PC-9 (cell line): ENCODE results near the gene CCNA2. TPM values are rescaled to one million over a fixed set of nuclear protein-coding genes. Genes with fewer than 3 reads are reported as not detected.

Source experiments
- BruUV-seq: library from RNA; stranded (reverse); fragments of 400-500 nt; replicated peaks from 2 replicates; lab custom pipeline; 2021; lab: Mats Ljungman, UMichigan
- CTCF ChIA-PET: fragments of 300-600 bp; sonication (Branson Sonifier 250); formaldehyde crosslinking; loops from one replicate; lab custom pipeline; 2022; ENCODE audit warnings: antibody characterized with exemption; lab: Charles Lee
- POLR2A ChIA-PET: fragments of 300-600 bp; sonication (Branson Sonifier 250); formaldehyde crosslinking; loops from one replicate; lab custom pipeline; 2022; ENCODE audit warnings: antibody characterized with exemption; ENCODE audit not compliant: unreplicated experiment; lab: Charles Lee
- DNase-seq, 2 experiments: peaks; one replicate each; pipeline versions ENCODE4 v3.0.0 to v3.0.0-alpha.2; 2015 to 2022; ENCODE audit warnings: mixed read lengths in 1 of 2
- H2AFZ ChIP-seq: fragments of 200-600 bp; sonication (generic); 2 replicates; pipeline ENCODE4 v1.8.1; 2017; ENCODE audit warnings: antibody characterized with exemption
- H3F3A ChIP-seq: fragments of 200-600 bp; sonication (generic); 2 replicates; pipeline ENCODE4 v1.8.1; 2017; ENCODE audit warnings: antibody characterized with exemption, mild to moderate bottlenecking, low read depth; ENCODE audit not compliant: insufficient read depth
- H3K27ac ChIP-seq: fragments of 200-600 bp; sonication (generic); 2 replicates; pipeline ENCODE4 v1.6.1; 2016; ENCODE audit warnings: mixed run types
- H3K27me3 ChIP-seq: fragments of 200-600 bp; sonication (generic); 2 replicates; pipeline ENCODE4 v1.6.1; 2016; ENCODE audit warnings: low read depth, mixed run types; ENCODE audit not compliant: insufficient read depth
- H3K36me3 ChIP-seq: fragments of 200-600 bp; sonication (generic); 2 replicates; pipeline ENCODE4 v1.6.1; 2016; ENCODE audit warnings: low read depth, mixed run types
- H3K4me1 ChIP-seq: fragments of 200-600 bp; sonication (generic); replicated peaks from 2 replicates; pipeline ENCODE4 v1.6.1; 2016; ENCODE audit warnings: mixed run types; ENCODE audit not compliant: insufficient read depth
- H3K4me2 ChIP-seq: fragments of 200-600 bp; sonication (generic); 2 replicates; pipeline ENCODE4 v1.6.1; 2017; ENCODE audit warnings: mixed run types
- H3K4me3 ChIP-seq: fragments of 200-600 bp; sonication (generic); 2 replicates; pipeline ENCODE4 v1.6.1; 2016; ENCODE audit warnings: mixed run types
- H3K79me2 ChIP-seq: fragments of 200-600 bp; sonication (generic); 2 replicates; pipeline ENCODE4 v1.6.1; 2017; ENCODE audit warnings: low read depth, mixed run types
- H3K9me2 ChIP-seq: fragments of 200-600 bp; sonication (generic); 2 replicates; pipeline ENCODE4 v1.8.1; 2017; ENCODE audit warnings: mild to moderate bottlenecking; ENCODE audit not compliant: insufficient read depth
- H3K9me3 ChIP-seq: fragments of 200-600 bp; sonication (generic); 2 replicates; pipeline ENCODE4 v1.8.1; 2016; ENCODE audit warnings: low read depth; ENCODE audit not compliant: insufficient read depth
- H4K20me1 ChIP-seq: fragments of 200-600 bp; sonication (generic); 2 replicates; pipeline ENCODE4 v1.8.1; 2017; ENCODE audit not compliant: insufficient read depth
- CTCF ChIP-seq: fragments of 200-600 bp; sonication (generic); conservative IDR thresholded peaks from 2 replicates; pipeline ENCODE4 v1.6.1; 2017; ENCODE audit warnings: mixed run types, antibody characterized with exemption, mild to moderate bottlenecking, moderate library complexity
- EZH2 ChIP-seq: fragments of 200-600 bp; sonication (generic); IDR thresholded peaks from 2 replicates; pipeline ENCODE4 v1.8.0; 2017; ENCODE audit warnings: antibody characterized with exemption, low read depth
- intact Hi-C: fragments of 100-400 bp; cut with micrococcal nuclease; formaldehyde crosslinking; loops from one replicate; pipeline ENCODE4 v1.10.0; 2022; ENCODE audit not compliant: unreplicated experiment
- total RNA-seq: library from RNA; stranded (reverse); gene quantifications from 2 replicates; pipeline ENCODE4 v1.2.3, GENCODE V29; 2021

Gene CCNA2
- total RNA-seq, 1 experiment from 2014 or later: 70.7 TPM

- intact Hi-C loops: no loop called here
These were observed 27.7 kb upstream of the CCNA2 start for GRCh38 chr4:121851354-121851753.

GRCh38 chr4:121846662-121847061 is 23.0 kb upstream of the CCNA2 start:
- POLR2A ChIA-PET: no interaction called here
- Histone ChIP-seq H3K4me2 (no peak overlapping the region), H2AFZ (no peak overlapping the region), H3K9me3 (no peaks in the 10 kb centered on the region), H3K27ac (no peak overlapping the region), H4K20me1 (no peaks in the 10 kb centered on the region), H3K9me2 (no peaks in the 10 kb centered on the region), H3K79me2 (no peaks in the 10 kb centered on the region), H3K4me3 (no peak overlapping the region), H3K4me1 (no peaks in the 10 kb centered on the region), H3F3A (no peaks in the 10 kb centered on the region), H3K27me3 (no peaks in the 10 kb centered on the region), H3K36me3 (0 out of 2 replicates have a peak, but pooled peaks cover 12% of the 10 kb centered on the region)
- no TSS peak for BruUV-seq
- TF ChIP-seq EZH2 (no peak), CTCF (no peak)
- intact Hi-C loops: no loop called here
- DNase-seq: no peak
- CTCF ChIA-PET: no interaction called here

More at GRCh38 chr4:121851354-121851753, 27.7 kb upstream of the CCNA2 start:
- POLR2A ChIA-PET: no interaction called here
- Histone ChIP-seq H4K20me1 (no peaks in the 10 kb centered on the region), H3K79me2 (no peaks in the 10 kb centered on the region), H3K9me3 (no peaks in the 10 kb centered on the region), H3K27ac (no peak overlapping the region), H3F3A (peaks cover 4% of the 10 kb centered on the region; the same call in 1 of the 2 replicates), H3K4me1 (no peaks in the 10 kb centered on the region), H2AFZ (no peak overlapping the region), H3K4me3 (no peak overlapping the region), H3K36me3 (no peaks in the 10 kb centered on the region), H3K4me2 (no peak overlapping the region), H3K9me2 (no peaks in the 10 kb centered on the region), H3K27me3 (no peaks in the 10 kb centered on the region)
- BruUV-seq: no TSS peak
- CTCF ChIA-PET: no interaction called here
- TF ChIP-seq EZH2 (no peak), CTCF (no peak)
- no peak for DNase-seq

GRCh38 chr4:121842862-121843261 is 19.2 kb upstream of the CCNA2 start:
- no peaks in the 10 kb centered on the region for H3K4me1 ChIP-seq
- no peak overlapping the region for H3K4me2 ChIP-seq
- no peaks in the 10 kb centered on the region for H3K9me2 ChIP-seq
- H2AFZ ChIP-seq: no peak overlapping the region
- TF ChIP-seq CTCF: no peak
- TF ChIP-seq EZH2: no peak
- POLR2A ChIA-PET: no interaction called here
- H3K36me3 ChIP-seq: 0 out of 2 replicates have a peak, but pooled peaks cover 12% of the 10 kb centered on the region
- intact Hi-C loops: no loop called here
- H3K27me3 ChIP-seq: no peaks in the 10 kb centered on the region
- CTCF ChIA-PET: no interaction called here
- no peaks in the 10 kb centered on the region for H3F3A ChIP-seq
- no peaks in the 10 kb centered on the region for H4K20me1 ChIP-seq
- no peak overlapping the region for H3K27ac ChIP-seq
- no peaks in the 10 kb centered on the region for H3K9me3 ChIP-seq
- H3K79me2 ChIP-seq: no peaks in the 10 kb centered on the region
- DNase-seq: no peak
- no TSS peak for BruUV-seq
- H3K4me3 ChIP-seq: no peak overlapping the region
